AG08396 (cell line): ENCODE measurements around the gene ZDHHC11.
A peak's percentile ranks its signal among the peaks of the same experiment; 100 is the strongest.
"Not testable (repeated sequence)": the region's sequence is repeated elsewhere in the genome, so short reads cannot be mapped to it uniquely, and the experiment has no call there.

Source experiments
- DNase-seq: peaks from one replicate; pipeline ENCODE4 v3.0.0; 2012; ENCODE audit warnings: low spot score, mixed read lengths

The ZDHHC11 gene

GRCh38 chr5:858726-859125 is 7.9 kb upstream of the ZDHHC11 start:
- DNase-seq, result no peak

GRCh38 chr5:856531-857425 is 6.0 kb upstream of the ZDHHC11 start:
- no peak for DNase-seq

- DNase-seq, result no peak
These were observed 5.2 kb upstream of the ZDHHC11 start for GRCh38 chr5:855771-856530.

GRCh38 chr5:854966-855743 is 4.4 kb upstream of the ZDHHC11 start:
- DNase-seq, result no peak

DNA sequence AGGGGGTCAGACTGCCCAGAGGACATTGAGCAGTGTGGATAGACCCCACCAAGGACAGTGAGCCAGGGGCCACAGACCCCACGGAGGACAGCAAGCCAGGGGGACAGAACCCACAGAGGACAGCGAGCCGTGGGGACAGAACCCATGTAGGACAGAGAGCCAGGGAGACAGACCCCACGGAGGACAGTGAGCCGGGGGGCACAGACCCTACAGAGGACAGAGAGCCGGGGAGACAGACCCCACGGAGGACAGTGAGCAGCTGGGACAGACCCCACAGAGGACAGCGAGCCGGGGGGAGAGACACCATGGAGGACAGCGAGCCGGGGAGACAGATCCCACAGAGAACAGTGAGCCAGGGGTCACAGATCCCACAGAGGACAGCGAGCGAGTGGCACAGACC is 3.4 kb upstream of the ZDHHC11 start:
- no peak for DNase-seq

DNA sequence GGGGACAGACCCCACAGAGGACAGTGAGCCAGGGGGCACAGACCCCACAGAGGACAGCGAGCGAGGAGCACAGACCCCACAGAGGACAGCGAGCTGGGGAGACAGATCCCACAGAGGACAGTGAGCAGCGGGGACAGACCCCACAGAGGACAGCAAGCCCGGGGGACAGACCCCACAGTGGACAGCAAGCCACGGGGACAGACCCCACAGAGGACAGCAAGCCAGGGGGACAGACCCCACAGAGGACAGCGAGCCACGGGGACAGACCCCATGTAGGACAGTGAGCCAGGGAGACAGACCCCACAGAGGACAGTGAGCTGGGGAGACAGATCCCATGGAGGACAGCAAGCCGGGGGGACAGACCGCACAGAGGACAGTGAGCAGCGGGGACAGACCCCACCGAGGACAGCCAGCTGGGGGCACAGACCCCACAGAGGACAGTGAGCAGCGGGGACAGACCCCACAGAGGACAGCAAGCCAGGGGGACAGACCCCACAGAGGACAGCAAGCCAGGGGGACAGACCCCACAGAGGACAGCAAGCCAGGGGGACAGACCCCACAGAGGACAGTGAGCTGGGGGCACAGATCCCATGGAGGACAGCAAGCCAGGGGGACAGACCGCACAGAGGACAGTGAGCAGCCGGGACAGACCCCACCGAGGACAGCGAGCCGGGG is 2.8 kb upstream of the ZDHHC11 start:
- DNase-seq, result not testable (repeated sequence)

GRCh38 chr5:852431-853401 is 1.9 kb upstream of the ZDHHC11 start:
- no peak for DNase-seq

DNA sequence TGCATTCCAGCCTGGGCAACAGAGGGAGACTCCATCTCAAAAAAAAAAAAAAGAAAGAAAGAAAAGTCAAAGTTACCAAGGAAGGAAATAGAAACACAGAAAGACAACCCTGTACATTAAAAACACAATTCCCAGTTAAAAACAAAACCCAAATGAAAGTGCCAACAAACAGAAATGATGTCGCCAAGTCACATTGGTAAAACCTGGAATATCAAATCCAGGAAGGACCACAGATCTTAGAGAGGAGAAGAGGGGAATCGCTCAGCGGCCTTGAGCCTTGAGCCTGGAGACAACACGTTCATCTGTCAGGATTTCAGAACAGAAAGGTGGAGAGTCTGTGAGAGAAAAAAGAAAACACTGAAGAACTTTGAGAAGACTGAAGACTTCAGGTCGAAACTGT is 1.2 kb upstream of the ZDHHC11 start:
- DNase-seq, result no peak

DNA sequence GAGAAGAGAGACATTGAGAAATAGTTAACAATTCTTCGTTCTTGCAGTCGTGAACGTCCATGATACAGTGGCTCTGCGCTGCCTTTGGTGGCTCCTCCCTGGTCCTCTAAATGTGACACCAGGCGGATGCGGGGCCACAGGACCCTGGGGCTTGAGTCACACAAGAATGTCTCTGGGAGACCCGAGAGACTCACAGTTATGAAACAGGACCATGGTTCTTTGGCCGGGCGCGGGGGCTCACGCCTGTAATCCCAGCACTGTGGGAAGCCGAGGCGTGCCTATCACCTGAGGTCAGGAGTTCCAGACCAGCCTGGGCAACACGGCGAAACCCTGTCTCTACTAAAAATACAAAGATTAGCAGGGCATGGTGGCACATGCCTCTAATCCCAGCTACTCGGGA is 767 bp upstream of the ZDHHC11 start:
- DNase-seq, result no peak

- no peak for DNase-seq
These were observed 290 bp upstream of the ZDHHC11 start for GRCh38 chr5:851076-851475.

- peak; percentile 45 for DNase-seq
These were observed 1.0 kb downstream of the ZDHHC11 start for GRCh38 chr5:849651-850301.

DNA sequence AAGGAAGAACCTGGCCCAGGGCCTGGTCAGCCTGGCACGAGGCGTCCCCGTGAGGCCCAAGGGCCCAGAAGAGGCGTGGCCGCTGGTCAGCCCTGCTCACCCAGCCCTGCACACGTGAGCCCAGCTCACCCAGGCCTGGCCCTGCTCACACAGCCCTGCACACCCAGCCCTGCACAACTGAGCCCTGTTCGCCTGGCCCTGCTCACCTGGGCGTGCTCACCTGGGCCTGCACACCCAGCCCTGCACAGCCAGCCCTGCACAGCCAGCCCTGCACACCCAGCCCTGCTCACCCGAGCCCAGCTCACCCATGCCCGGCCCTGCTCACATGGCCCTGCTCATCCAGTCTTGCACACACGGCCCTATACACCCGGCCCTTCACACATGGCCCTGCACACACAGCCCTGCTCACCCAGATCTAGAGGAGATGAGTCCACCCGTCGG is 2.1 kb downstream of the ZDHHC11 start:
- DNase-seq, result no peak

- not testable (repeated sequence) for DNase-seq
These were observed 3.0 kb downstream of the ZDHHC11 start for GRCh38 chr5:847736-848135.

DNA sequence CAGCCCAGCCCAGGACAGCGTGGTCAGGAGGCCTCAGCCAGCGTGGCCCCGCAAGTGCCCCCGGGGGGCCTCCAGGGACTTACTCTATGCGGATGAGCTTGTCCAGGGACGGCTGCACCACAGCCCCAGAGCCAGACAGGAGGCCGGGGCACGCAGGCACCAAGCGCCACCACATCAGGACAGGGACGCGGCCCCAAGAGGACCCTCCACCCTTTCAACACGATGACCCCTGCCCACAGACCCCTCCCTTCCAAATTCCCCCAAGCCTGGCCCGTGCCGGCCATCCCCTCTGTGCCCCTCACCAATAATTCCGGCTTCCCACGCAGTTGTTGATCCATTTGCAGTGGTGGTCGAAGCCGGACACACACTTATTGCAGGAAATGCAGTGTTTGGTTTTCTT is 3.6 kb downstream of the ZDHHC11 start:
- DNase-seq, result not testable (repeated sequence)

GRCh38 chr5:846602-847091 is 4.1 kb downstream of the ZDHHC11 start:
- DNase-seq, result not testable (repeated sequence)

DNA sequence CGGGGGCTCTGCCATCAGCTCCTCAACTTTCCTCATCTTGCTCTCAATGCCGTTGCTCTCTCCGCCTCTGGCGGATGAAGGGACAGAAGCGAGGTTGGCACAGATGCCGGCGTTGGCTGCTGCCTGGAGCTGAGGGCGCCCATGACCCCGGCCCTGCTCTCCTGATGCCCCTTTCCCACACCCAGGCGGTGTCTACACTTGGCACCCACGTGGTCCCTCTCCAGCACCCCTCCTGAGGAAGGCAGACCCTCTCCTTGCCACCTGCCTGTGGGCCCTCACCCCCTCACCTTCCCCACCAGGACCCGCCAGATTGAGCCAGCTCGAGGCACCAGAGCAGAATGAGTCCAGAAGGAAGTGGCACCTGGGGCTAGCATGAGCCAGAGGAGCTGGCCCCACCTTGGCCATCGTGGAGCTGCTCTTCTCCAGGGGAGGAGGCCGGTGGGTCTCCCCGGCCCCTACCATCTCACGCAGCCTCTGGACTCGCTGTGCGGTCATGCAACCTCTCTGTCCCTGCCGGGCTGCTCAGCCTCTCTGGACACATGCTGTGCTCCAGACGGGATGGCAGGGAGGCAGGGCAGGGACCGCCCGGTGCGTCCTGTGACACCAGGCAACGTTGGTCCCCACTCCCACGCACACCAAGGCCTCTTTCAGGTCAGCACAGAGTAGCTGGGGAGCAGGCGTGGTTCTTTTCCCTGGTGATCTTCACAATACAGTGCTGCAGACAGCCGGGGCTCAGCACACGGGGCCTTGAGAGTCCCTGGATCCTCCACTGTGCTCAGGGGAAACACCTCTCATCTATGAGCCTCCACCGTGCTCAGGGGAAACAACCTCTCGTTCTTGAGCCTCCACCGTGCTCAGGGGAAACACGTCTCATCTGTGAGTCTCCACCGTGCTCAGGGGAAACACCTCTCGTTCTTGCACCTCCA is 4.8 kb downstream of the ZDHHC11 start:
- DNase-seq, result not testable (repeated sequence)

DNA sequence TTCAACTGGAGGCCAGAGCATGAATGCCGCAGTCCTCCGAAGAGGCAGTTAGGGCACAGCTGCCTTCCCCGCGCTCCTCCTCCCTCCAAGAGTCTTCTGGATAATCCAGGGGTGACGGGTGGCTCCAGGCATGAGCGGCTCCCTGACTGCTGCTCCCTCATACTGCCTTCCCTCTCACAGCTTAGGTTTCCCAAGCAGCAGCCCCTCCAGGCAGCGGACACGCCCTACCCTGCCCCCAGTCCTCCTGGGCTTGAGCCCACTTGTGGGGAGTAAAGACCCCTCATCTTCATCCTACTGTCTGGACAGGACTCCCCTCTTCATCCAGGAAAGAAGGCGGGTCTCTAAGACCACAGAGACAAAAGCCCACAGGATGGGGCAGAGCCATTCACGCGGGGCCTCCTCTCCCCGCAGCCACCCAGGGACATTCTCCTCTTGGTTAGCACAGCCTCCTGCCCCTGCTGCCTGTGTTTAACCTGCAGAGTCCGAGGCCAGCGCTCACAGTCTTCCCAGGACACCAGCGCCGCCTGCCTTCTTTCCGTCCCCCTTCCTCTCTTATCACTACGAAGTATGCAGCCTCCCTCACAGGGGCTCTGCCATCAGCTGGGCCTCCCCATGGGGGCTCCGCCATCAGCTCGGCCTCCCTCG is 5.6 kb downstream of the ZDHHC11 start:
- DNase-seq, result not testable (repeated sequence)

DNA sequence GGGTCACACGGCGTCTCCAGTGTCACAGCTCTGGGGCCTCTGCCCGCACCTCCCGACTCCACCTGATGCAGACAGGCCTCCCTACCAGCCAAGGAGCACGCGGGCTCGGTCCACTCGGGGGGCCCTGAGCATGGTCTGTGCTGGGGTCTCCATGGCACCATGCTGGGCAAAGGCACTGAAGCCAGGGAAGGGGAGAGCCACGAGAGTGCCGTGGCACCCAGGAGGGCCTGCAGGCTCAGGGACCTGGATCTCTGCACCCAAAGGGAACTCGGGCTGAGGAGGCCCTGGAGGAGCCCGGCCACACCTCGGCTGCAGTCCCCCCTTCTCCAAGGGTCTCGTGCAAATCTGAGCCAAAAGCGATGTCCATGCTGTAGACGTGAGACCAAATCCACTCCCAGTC is 6.4 kb downstream of the ZDHHC11 start:
- not testable (repeated sequence) for DNase-seq
